CD4-positive, alpha-beta T cell treated with Interleukin-10 for 1 hour (primary cell): ENCODE data around the gene LRFN2.

Experiments
- DNase-seq: peaks from one replicate; pipeline ENCODE4 v3.0.0-alpha.2; 2020

The LRFN2 gene

DNA sequence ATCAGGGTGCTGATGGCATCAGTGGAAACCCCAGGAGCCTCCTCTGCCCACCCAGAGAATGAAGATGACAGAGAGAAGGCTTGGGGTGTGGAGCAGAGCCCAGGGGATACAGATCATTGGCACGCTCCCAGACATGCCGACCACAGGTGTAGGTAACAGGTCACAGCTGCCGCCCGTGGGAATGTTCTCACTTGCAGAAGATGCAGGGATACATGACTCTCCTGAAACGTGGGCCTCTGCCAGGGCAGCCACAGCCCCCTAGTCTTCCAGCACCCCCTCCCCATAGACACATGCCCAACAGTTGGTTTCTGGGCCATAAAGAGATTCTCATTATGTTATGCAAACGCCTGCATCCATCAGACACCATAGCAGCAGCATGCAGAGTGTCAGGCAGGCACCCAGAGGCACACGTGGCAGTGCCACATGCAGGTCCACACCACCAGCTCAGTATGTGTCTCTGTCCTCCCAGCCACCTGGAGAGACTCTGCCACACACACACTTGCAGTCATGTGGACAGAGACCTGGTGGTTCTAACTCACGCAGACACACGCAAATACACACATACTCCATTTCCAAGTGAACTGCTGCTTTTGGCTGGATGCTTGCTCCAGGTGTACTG is 45.5 kb downstream of the LRFN2 start:
- no peak for DNase-seq

- no peak for DNase-seq
Measured at GRCh38 chr6:40540790-40541189, 46.4 kb downstream of the LRFN2 start.

DNA sequence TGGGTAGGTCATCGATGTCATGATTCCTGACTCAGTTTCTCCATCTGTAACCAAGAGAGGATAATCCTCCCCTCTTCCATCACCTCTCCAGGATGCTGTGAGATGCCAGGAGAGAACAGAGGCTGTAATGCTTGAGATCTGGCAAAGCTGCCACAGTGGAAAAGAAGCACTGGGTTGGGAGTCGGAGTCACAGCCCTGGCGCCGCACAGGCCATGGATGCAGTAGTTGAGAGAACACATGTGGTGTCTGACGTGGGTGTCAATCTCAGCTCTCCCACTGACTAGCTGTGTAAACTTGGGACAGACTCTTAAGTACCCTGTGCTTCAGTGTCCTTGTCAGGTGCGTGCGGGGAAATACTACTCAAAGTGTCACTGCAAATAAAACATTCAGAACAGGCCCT is 47.3 kb downstream of the LRFN2 start:
- DNase-seq, result no peak

- no peak for DNase-seq
Measured at GRCh38 chr6:40538556-40538955, 48.6 kb downstream of the LRFN2 start.

- DNase-seq, result no peak
Measured at GRCh38 chr6:40537446-40537845, 49.7 kb downstream of the LRFN2 start.

DNA sequence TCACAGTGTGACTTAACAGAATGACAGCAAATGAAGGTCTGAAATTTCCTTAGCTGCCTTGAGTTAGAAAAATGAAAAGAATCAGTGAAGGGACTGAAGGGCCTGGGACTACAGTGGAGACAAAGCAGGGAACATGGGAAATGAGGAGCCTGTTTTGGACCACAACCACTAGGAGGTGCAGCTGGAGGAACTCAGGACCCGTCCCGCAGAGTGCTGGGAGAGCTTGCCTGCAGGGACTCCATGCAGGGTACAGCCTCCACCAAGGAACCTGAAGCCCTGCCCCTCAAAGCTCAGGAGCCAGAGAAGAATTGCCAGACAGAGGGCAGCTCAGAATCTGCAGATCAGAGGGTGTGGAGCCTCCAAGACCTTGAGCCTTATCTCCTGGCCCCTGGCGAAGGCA is 50.7 kb downstream of the LRFN2 start:
- no peak for DNase-seq

- DNase-seq, result no peak
Measured at GRCh38 chr6:40535819-40536380, 51.3 kb downstream of the LRFN2 start.

DNA sequence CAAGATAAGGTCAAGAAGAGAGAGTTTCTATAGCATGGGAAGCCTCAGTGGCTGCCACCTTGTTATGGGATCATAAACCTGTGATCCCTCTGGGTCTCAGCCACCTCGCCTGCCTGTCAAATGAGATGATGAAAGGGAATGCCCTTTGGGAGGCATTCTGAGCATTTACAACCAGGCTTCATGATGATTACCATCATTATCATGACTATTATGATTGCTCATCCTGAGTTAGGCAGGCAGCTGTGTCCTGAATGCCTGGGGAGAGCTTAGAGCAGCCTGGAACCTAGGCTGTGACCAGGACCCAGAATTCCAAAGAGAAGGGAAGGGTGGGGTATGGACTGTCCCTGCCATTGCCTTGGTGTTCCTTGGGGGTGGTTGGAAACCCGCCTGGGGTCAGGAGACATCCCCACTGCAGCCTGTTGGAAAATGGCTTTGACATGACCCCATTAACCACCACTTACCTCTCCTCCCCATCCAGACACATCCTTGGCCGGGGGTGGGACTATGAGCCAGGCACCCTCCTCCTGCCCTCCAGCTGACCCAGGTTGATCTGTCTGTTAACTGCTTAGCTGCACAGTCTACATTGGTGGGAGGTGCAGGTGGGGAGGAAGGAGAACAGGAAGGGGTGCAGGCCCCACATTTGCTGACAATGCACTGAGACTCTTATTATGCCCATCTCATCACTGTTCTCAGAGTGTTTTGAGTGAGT is 51.9 kb downstream of the LRFN2 start:
- DNase-seq, result no peak

DNA sequence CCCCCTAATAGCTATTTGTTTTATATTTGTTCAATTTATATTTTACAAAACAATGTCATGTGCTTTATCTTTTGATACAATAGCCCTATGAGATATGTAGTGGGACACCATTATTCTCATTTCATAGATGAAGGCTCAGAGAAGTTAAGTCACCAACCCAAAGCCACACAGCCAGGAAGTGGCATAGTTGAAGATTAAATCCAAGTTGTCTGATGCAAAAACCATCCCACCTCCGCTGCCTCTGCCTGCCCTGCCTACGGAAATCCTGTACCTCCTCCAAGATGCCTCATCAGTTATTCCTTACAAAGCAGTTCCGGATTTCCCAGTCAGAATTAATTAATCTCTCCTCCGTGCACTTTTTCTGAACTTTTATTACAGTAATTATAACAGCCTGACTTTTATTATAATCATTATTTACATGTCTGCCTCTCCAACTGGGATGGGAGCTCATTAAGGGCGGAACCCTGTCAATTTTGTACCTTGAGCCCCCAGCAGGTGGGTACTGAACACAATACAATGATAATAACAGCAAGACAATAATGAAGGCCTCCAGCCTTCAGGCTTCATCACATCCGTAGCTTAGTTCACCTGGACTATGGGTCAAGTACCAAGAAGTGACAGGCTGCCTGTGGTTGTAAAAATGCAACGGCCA is 54.7 kb downstream of the LRFN2 start:
- no peak for DNase-seq

DNA sequence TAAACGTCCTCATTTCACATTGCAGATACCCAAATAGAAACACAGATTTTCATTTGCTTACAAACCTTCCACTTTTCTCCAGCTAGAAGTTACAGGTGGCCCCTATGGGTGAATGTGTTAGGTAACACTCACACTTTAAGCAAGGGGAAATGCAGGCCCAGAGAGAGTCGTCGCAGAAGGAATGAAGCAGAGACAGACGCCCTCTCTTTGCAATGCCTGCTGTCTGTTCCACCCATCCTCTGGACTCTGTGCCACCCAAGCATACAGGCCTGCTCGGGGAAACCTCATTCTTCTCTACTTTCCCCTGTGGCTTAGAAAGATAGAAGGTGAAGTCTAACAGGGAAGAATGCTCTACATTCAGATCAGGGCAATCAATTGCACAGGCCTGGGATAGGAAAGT is 57.2 kb downstream of the LRFN2 start:
- no peak for DNase-seq

DNA sequence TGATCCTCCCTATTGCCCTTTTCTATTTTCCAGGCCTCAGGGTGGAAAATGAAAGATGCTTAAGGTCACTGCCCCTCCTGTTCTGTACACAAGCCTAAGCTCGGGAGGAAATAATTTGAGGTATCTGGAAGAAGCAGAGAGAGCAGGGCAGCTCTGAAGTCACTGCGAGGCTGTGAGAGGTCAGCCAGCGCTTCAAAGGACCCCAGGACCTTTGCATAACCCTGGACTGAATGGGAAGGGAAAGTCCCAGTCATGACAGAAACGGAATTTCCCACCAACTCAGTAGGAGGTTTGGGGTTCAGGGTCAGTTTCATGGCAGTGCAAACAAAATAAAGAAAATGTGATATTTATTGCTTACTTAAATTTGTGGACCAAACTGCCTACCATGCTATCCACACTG is 58.1 kb downstream of the LRFN2 start:
- no peak for DNase-seq

- DNase-seq, result no peak
Measured at GRCh38 chr6:40528051-40528450, 59.1 kb downstream of the LRFN2 start.

DNA sequence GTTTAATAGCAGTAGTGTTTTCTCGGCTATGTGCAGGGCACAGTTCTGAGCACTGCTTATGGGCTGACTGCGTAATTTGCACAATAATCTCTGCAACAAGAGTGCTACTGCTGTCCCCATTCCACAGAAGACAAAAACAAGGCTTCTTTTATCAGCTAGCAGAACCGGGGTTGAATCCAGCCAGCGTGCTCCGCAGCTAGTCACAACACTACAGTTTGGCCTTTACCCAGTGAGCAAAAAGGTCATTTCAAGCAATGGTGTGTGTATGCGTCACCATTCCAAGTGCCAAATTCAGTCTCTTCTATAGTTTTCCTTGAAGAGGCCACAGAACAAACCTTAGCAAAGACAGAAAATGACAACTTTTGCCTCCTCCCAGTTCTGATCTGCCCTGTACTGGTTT is 61.1 kb downstream of the LRFN2 start:
- no peak for DNase-seq

- DNase-seq, result no peak
Measured at GRCh38 chr6:40524797-40525585, 62.2 kb downstream of the LRFN2 start.

DNA sequence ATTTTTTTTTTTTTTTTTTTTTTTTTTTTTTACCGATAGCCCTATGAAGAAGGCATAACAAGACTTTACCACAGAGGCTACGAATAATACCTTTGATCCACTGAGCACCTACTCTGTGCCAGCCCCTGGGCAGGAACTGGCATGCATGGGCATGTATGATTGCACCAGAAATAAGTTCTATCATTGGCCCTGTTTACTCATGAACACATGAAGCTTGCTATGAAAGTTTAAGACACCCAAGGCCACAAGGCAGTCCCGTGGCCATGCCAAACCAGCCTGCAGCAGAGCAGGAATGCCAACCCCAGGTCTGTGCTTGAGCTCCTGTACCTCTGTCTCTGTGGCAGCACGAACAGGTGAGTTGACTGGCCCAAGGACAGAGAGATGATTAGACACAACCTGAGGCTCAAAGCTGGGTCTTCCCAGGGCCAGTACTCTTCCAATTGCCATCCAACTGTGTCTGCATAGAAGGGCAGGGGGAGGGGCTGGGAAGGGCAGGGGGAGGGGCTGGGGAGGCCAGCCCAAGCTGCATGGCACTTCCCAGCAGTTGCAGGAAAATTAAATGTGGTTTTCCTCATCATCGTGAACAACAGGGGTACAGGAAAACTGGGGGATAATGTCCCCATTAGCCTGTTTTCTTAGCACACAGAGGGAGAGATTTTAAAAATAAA is 63.5 kb downstream of the LRFN2 start:
- no peak for DNase-seq

GRCh38 chr6:40521496-40521895 is 65.7 kb downstream of the LRFN2 start:
- DNase-seq, result no peak

DNA sequence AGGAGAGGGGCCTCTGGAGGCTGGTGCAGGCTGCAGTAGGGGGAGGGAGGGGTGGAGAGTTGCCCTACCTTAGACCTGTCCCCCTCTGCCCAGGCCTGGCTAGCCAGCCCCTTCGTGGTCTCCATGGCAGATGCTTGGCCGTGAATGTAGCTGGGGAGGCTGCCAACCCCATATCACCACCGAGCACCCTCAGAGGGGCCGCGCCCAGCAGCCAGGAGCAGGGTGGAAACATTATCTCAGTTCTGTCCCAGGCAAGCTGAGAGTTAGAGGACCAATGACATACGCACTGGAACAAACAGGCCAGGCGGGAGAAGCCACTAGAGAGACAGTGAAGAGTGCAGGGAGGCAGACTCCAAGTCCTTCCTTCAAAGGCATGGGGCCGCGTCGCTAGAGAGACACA is 66.5 kb downstream of the LRFN2 start:
- no peak for DNase-seq

DNA sequence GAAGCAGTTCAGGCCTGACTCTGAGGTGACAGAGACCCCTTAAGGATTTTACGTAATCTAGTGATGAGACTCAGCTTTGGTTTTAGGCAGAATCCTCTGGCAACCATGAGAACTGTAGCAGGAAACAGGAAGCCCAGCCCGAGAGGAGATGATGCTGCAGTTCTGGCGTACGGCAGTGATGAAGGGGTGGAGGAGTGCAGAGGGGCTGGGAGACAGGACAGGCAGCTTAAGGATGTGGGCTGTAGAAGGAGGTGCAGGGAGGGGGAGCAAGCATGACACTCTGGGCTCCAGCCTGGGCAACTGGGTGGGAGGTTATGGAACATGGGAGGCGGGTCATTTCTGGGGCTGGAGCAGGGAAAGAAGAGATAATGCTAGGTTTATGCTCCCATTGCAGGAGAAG is 67.1 kb downstream of the LRFN2 start:
- DNase-seq, result no peak

- no peak for DNase-seq
Measured at GRCh38 chr6:40517654-40518053, 69.5 kb downstream of the LRFN2 start.

- DNase-seq, result no peak
Measured at GRCh38 chr6:40516429-40516828, 70.7 kb downstream of the LRFN2 start.

GRCh38 chr6:40512340-40512739 is 74.8 kb downstream of the LRFN2 start:
- DNase-seq, result no peak

- no peak for DNase-seq
Measured at GRCh38 chr6:40511884-40512283, 75.3 kb downstream of the LRFN2 start.

DNA sequence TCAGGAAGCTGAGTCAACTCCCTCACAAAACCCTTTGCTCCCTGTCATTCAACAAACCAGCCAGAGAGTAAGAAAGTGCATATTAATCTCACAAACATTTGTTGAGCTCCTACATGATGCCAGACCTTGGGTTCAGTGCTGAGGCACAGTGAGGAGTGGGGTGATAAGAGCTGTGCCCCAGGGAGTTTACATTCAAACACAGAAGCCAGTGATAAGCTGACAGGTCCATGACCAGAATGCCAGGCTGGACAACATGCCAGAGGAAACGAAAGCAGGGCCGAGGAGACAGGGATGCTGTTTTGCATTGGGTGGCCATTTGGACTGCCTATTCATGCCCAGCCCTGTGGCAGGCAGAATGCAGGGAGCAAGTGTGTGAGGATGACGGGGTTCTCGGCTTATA is 76.7 kb downstream of the LRFN2 start:
- no peak for DNase-seq
